Left lobe of liver (tissue), 2 donors: Measurements from ENCODE around the gene AMFR. TPM values are rescaled to one million over a fixed set of nuclear protein-coding genes. Genes with fewer than 3 reads are reported as not detected.

Source experiments
- ATAC-seq: fragments of 200-7000 bp; cut with Tn5 transposase; one replicate; pipeline ENCODE4 v1.9.1; 2020; ENCODE audit warnings: mild to moderate bottlenecking, moderate library complexity
- DNase-seq: peaks from one replicate; pipeline ENCODE4 v3.0.0-alpha.2; 2020; ENCODE audit warnings: low spot score
- total RNA-seq: library from RNA; stranded (reverse); gene quantifications from one replicate; pipeline ENCODE4 v1.2.1, GENCODE V29; 2021
- donor health status: DM: no; HTN: no; CAD: no; lungs with moderate emphysema.
- donor health status: DM: no; HTN: yes; CAD: no.

Gene AMFR
- total RNA-seq, 1 donor from 2014 or later = 159 TPM

GRCh38 chr16:56349711-56350161 is 75.6 kb downstream of the AMFR start:
- DNase-seq = peak; percentile 79

GRCh38 chr16:56349086-56349415 is 76.3 kb downstream of the AMFR start:
- no peak for ATAC-seq
- DNase-seq = no peak

More at GRCh38 chr16:56349711-56350161, 75.6 kb downstream of the AMFR start:
- ATAC-seq = peak; percentile 57

- DNase-seq (no peak), ATAC-seq (no peak)
These were observed 76.9 kb downstream of the AMFR start for GRCh38 chr16:56348168-56349085.

- DNase-seq = no peak
- no peak for ATAC-seq
These were observed 77.7 kb downstream of the AMFR start for GRCh38 chr16:56347670-56348069.

- ATAC-seq = no peak
- no peak for DNase-seq
These were observed 78.2 kb downstream of the AMFR start for GRCh38 chr16:56347166-56347565.

GRCh38 chr16:56346131-56346890 is 79.0 kb downstream of the AMFR start:
- ATAC-seq (no peak), DNase-seq (no peak)

GRCh38 chr16:56345406-56346050 is 79.8 kb downstream of the AMFR start:
- DNase-seq (peak; percentile 94), ATAC-seq (peak; percentile 84)

GRCh38 chr16:56344518-56345405 is 80.6 kb downstream of the AMFR start:
- ATAC-seq (peak; percentile 52), DNase-seq (peak; percentile 68)

- DNase-seq = no peak
- no peak for ATAC-seq
These were observed 81.5 kb downstream of the AMFR start for GRCh38 chr16:56343661-56344517.

- DNase-seq = no peak
- ATAC-seq = peak; percentile 3
These were observed 83.5 kb downstream of the AMFR start for GRCh38 chr16:56341656-56342399.

GRCh38 chr16:56340864-56341365 is 84.4 kb downstream of the AMFR start:
- no peak for ATAC-seq
- DNase-seq = no peak

GRCh38 chr16:56340416-56340815 is 84.9 kb downstream of the AMFR start:
- ATAC-seq (no peak), DNase-seq (no peak)

GRCh38 chr16:56339431-56340195 is 85.7 kb downstream of the AMFR start:
- no peak for DNase-seq
- no peak for ATAC-seq

GRCh38 chr16:56338566-56339318 is 86.6 kb downstream of the AMFR start:
- ATAC-seq (no peak), DNase-seq (no peak)

GRCh38 chr16:56337858-56338325 is 87.5 kb downstream of the AMFR start:
- DNase-seq = no peak
- ATAC-seq = no peak

GRCh38 chr16:56337131-56337857 is 88.1 kb downstream of the AMFR start:
- ATAC-seq (no peak), DNase-seq (no peak)
